GM21381 (cell line): ENCODE measurements around the gene PCNX1.
"Not testable (repeated sequence)": the region's sequence is repeated elsewhere in the genome, so short reads cannot be mapped to it uniquely, and the experiment has no call there.

ENCODE experiments used
- ATAC-seq: cut with Tn5 transposase; IDR thresholded peaks from one replicate; pipeline ENCODE4 v1.9.1; 2021; ENCODE audit warnings: mild to moderate bottlenecking, moderate library complexity; ENCODE audit not compliant: unreplicated experiment

The PCNX1 gene

DNA sequence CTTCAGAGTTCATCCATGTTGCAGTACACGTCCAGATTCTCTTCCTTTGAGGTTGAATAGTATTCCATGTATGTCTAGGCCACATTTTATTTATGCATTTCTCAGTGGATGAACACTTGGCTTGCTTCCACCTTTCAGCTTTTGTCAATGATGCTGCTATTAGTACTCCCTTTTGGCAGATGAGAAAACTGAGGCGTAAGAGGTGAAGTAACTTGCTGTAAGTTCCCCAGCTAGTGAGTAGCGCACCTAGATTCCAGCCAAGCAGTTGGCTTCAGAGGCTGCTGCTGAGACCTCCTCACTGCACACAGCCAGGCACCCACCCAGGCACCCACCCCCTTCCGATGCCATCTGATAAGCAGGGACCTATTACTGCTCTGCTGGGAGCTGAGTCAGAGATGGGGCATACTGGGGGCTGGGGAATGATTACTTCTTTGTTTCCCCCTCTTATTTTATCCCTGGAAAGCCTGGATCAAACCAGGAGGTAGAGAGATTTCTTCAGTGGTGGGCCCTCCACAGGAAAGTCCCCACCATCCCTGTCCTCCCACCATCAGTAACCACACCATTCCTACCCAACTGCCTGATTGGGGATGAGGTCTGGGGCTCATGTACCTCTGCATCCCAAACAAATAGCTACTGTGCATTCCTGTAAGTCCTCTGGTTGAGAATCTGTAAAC is 234.6 kb downstream of the PCNX1 start:
- no peak for ATAC-seq

DNA sequence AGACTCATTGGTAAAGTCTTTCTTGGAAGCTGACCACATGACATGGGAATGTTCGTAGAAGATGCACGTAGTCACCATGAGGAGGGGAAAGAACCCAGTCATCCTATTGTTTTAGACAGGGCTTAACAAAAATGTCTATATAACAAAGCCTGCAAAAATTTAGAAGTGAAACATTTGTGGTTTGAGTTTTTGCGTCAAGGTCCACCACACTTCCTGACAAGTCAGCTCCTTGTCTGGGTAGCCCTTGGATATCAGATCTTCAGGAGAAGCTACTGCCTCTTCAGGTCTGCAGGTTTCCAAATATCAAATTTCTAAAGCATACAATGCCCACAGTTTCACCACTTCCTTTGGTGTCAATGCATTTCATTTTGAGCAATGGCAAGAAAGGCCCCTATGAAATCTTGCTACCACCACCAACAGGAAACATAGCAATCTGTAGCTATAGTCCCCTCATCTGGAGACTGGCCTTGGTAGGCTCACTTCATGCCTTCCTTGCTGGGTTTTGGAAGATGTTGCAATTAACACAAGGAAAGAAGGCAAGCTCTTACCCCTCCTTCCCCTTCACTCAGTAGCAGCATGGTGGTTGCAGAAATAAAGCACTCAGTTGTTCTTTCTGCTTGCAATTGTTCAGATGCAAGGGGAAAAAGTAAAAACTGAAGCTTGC is 235.2 kb downstream of the PCNX1 start:
- ATAC-seq: no peak

DNA sequence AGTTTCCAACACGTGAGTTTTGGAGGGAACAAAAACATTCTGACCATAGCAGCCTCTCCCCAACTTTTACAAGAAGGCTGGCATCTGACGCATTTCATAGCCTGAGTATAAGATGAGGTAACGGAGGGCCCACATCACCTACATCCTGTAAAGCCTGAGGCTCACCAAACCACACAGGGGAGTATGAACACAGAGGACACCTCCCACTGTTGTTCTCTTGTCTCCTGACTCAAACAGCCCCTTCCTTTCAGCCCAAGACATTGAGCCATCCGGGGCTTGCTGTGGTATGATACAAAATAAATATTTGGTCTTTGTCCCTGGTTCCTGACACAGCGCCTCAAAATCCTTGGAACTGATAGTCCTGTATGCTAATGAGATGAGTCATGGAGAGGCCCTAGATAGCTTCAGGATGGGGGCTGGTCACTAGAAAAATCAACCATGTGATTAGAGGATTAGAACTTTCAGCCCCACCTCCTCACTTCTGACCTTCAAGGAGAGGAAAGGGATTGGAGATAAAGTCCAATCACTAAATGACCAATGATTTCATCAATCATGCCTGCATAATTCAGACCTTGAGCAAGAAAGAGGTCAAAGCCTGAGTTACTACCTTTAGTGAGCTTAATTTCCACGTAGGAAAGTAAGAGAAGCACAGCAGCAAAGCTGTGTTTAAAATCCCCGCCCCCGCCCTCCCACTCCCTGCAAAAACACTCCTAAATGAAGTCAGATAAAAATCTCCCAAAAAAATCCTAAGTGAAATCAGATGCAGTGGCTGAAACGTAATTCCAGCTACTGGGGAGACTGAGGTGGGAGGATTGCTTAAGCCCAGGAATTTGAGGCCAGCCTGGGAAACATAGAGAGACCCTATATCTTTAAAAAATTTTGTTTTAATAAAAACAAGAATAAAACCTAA is 236.4 kb downstream of the PCNX1 start:
- ATAC-seq: no peak

DNA sequence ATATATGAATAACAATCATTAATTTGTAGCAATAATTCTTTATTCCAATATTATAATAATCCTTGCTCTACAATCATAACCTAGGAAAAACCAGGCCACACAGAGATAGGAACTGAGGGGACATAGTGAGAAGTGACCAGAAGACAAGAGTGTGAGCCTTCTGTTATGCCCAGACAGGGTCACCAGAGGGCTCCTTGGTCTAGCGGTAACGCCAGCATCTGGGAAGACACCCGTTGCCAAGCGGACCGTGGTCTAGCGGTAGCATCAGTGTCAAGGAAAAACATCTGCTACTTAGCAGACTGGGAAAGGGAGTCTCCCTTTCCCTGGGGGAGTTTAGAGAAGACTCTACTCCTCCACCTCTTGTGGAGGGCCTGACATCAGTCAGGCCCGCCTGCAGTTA is 240.1 kb downstream of the PCNX1 start:
- ATAC-seq: not testable (repeated sequence)

DNA sequence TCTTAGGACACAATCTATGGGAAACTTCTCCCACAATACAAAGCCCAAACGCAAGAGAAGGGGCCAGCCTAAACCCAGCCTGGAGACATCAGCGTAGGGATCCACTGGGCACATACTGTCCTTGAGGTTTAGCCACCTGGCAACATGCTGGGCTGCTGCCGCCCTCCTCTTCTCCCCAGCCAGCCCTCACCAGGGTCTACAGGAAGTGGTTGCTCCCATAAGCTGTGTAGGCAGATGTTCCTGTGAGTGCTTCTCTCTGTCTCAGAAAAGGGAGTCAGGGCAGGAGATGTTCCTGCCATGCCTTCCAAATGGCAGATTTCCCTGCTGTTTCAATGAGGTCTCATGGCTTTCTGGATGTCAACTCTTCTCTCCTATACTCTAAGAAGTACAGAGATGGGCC is 241.4 kb downstream of the PCNX1 start:
- no peak for ATAC-seq

DNA sequence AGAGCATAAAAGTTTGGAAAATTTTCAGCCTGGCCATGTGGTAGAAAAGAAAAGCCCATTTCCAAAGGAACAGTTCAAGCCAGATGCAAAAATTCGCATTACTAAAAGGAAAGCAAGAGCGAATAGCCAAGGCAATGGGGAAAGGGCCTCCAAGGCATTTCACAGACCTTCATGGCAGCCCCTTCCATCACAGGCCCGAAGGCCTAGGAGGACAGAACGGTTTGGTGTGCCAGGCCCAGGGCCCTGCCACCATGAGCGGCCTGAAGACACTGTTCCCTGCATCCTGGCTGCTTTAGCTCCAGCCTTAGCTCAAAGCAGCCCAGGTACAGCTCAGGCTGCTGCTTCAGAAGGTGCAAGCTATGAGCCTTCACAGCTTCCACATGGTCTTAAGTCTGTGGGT is 243.5 kb downstream of the PCNX1 start:
- ATAC-seq: no peak

DNA sequence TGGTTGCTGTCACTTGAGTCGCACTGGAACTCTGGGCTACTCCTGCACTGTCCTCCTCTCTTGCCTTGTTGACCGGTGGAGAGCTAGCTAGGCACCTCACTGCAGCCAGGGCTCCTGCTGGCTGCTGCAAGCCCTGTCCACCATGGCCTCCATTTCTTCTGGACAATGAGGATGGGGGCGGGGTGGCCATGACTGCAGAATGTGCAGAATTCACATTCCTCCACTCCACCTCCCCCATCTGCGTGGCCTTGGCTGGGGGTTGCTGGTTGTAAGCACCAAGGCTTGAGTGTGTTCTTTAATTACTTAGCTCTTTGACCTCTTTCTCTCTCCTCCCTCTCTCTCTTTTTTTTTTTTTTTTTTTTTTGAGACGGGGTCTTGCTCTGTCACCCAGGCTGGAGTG is 248.5 kb downstream of the PCNX1 start:
- ATAC-seq: no peak

DNA sequence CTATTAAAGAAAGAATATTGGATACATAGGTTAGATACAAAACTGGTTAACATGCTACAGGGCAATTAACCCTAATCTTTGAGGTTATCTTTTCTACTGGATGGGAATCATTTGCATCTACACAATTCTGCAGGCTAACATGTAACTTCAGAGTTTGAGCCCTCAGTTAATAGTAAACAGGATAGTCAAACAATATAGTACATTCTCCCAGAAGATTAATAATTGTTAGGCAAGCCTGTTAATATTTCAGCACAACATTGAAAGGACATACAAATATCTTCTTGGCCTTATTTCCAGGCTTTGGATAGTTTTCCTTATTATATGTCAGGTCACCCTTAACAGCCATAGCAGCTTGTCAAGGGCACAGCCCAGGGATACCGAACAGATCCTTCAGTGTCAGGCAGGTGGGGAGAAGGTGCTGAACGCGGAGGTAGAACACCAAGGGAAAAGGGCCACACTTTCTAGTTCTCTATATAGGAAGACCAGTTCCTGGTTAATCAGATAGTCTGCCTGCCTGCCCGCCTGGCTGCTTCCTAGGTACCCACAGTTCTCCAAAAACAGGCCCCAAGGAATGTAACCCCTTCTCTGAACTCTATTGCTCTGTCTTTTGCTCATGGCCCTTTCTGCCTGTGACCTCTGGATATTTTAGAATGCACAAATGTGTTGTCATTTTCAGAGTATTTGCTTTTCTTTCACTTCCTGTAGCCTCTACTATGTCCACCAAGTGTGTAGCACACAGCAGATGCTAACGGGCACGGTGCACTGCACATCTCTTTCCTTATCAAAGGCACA is 256.0 kb downstream of the PCNX1 start:
- ATAC-seq: no peak

DNA sequence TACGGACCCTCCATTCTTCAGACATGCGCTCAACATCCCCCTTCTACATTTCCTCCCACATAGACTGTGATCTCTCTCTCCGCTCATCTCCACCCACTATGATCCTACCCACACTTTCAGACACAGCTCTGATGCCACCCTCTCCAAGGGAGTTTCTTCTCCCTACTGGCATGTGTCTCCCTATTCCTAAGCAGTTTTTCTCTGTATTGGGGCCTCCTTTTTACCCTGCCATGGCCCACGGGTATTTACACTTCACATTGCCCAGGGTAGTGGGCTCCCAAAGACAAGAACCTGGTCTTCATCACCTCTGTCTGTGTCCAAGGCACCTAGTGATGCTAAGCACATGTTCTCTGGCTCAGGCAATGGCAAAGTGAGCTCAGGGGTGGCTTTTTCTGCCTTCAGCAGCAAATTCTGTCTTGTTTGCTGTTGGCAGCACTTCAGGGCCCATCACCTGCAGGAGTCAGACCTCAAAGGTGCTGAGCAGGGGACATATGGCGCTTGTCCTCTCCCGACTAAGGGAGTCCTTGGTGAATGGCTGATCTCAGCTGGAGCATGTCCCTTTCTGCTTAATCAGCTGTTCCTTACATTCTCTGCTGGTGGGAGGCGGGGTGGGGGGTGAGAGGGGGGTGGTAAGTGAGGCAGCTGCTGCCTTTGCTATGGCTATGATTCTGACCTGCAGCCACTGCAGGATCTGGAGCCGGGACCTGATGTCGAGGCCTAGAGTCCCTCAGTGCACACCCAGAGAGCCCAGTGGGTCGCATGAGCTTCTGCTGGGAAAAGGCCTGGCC is 256.8 kb downstream of the PCNX1 start:
- ATAC-seq: no peak
